ENCODE measurements around the gene DHFR.

GRCh38 chr5:80592761-80593160, 62.0 kb downstream of the DHFR start:
- no peak for TF ChIP-seq ZNF561 (CRISPR knock-in tag; conservative IDR thresholded peaks at IDR 0.05)
- TF ChIP-seq SAFB2 (IDR thresholded peaks at IDR 0.05; ENCODE audit: borderline replicate concordance, low read depth, low read length, severe bottlenecking), result no peak
- TF ChIP-seq E2F1 (CRISPR knock-in tag; IDR thresholded peaks at IDR 0.05), result no peak
- no peak for TF ChIP-seq TAF1 (IDR thresholded peaks at IDR 0.05; ENCODE audit: control insufficient read depth, extremely low read depth, insufficient read depth, low read length, severe bottlenecking)
- no peak for TF ChIP-seq PRDM10 (IDR thresholded peaks at IDR 0.05; ENCODE audit: partially characterized antibody)
- no peak for TF ChIP-seq ZNF24 (IDR thresholded peaks at IDR 0.05)
- no peak for TF ChIP-seq ZNF318 (IDR thresholded peaks at IDR 0.05; ENCODE audit: borderline replicate concordance in 1 of 2, low read depth in 1 of 2)
- TF ChIP-seq CTCF (IDR thresholded peaks at IDR 0.05 in 2 of 3, conservative IDR thresholded peaks at IDR 0.05 in 1 of 3; ENCODE audit: insufficient read depth in 2 of 3, low read depth in 1 of 3, low read length in 3 of 3), result no peak
- TF ChIP-seq KDM1A (IDR thresholded peaks at IDR 0.05), result no peak
- TF ChIP-seq HNRNPL (IDR thresholded peaks at IDR 0.05; ENCODE audit: low read depth, low read length), result no peak
